Adrenal gland (tissue), 12 donors: Measurements from ENCODE around the gene POC5. TPM values are rescaled to one million over a fixed set of nuclear protein-coding genes. Genes with fewer than 3 reads are reported as not detected.
"Not testable (repeated sequence)": the region's sequence is repeated elsewhere in the genome, so short reads cannot be mapped to it uniquely, and the experiment has no call there.

ENCODE experiments used
- DNase-seq, 7 donors: peaks; one replicate each; pipeline ENCODE4 v3.0.0-alpha.2; 2019 to 2020
- H3K27ac ChIP-seq, 5 donors: fragments of 200-600 bp; sonication (generic) in 4 of 5; 1 replicate in 3 of 5; 2 replicates in 2 of 5; pipeline versions ENCODE4 v1.5.1 to v1.8.0; 2016 to 2020; ENCODE audit warnings: mild to moderate bottlenecking in 1 of 5
- H3K27me3 ChIP-seq: fragments of 200-600 bp; 2 replicates; pipeline ENCODE4 v1.8.0; 2021
- H3K36me3 ChIP-seq, 2 donors: fragments of 200-600 bp; replicated peaks in 1 of 2; 1 replicate in 1 of 2; 2 replicates in 1 of 2; pipeline versions ENCODE4 v1.5.1 to v1.8.0; 2018 to 2022
- H3K4me1 ChIP-seq, 2 donors: fragments of 200-600 bp; replicated peaks in 1 of 2; 1 replicate in 1 of 2; 2 replicates in 1 of 2; pipeline versions ENCODE4 v1.5.1 to v1.8.0; 2018 to 2021
- H3K4me3 ChIP-seq, 4 donors: fragments of 200-600 bp; sonication (generic) in 3 of 4; one replicate each; pipeline ENCODE4 v1.5.1; 2016 to 2018
- H3K9me3 ChIP-seq, 3 donors: fragments of 200-600 bp; sonication (generic) in 1 of 3; replicated peaks in 1 of 3; 1 replicate in 2 of 3; 2 replicates in 1 of 3; pipeline versions ENCODE4 v1.5.1 to v1.8.0; 2016 to 2021
- POLR2A ChIP-seq, 2 donors: fragments of 450-650 bp; IDR thresholded peaks; one replicate each; pipeline ENCODE4 v1.6.1; 2017; ENCODE audit warnings: antibody characterized with exemption in 2 of 2, mild to moderate bottlenecking in 2 of 2, moderate library complexity in 1 of 2
- WGBS, 4 donors: extraction: QIAGEN DNeasy Blood & Tissue Kit in 2 of 4; methylation state at CpG; one replicate each; pipeline versions ENCODE4 v1.1.5 to v1.1.7; 2013 to 2017; 5-methylcytosine and 5-hydroxymethylcytosine counted together
- intact Hi-C, 2 donors: fragments of 100-400 bp; cut with DNase I; formaldehyde crosslinking; loops; one replicate each; pipeline versions ENCODE4 v1.14.1 to v1.15.0; 2022 to 2023
- polyA plus RNA-seq, 3 donors: library from polyadenylated mRNA; stranded (reverse); fragments of 200-250 nt in 2 of 3; fragments of 350-450 nt in 1 of 3; fragmentation: Illumina TruSeq in 1 of 3; extraction: RNeasy Lipid Tissue Mini Kit (QIAGEN cat#74804) in 1 of 3; gene quantifications; one replicate each; pipeline ENCODE4 v1.2.3, GENCODE V29; 2013 to 2014
- total RNA-seq, 9 donors: library from RNA; depleted of rRNA in 4 of 9; stranded (reverse); fragments of >200 nt in 4 of 9; fragments of 120-200 nt in 1 of 9; fragmentation: NEBNext Ultra II Directional in 1 of 9; extraction: Animal tissue kit (Norgen Biotek cat#: 25700) in 1 of 9; gene quantifications; one replicate each; pipeline versions ENCODE4 v1.1.0 to v1.2.4, GENCODE V29; 2013 to 2023
- TF ChIP-seq, protein P1 (sequence below), 6 experiments: fragments of 450-650 bp in 4 of 6; fragments of 200-600 bp in 2 of 6; sonication (generic) in 1 of 6; IDR thresholded peaks; 1 replicate in 5 of 6; 2 replicates in 1 of 6; pipeline versions ENCODE4 v1.5.1 to v1.8.0; 2016 to 2021; ENCODE audit warnings: antibody characterized with exemption in 6 of 6, mild to moderate bottlenecking in 2 of 6, moderate library complexity in 1 of 6
- donor health status: healthy with polysubstance abuse.
- donor health status: Bipolar disorder and iron deficiency.
- donor health status: DM: yes; HTN: yes; CAD: no.
- donor health status: DM: no; HTN: no; CAD: no.
- donor health status: DM: no; HTN: no; CAD: no.
- donor health status: DM: yes; HTN: yes; CAD: no.

POC5 gene
- total and polyA plus RNA-seq, 12 donors = 6.5 to 22.3 (median 13.6) TPM

DNA sequence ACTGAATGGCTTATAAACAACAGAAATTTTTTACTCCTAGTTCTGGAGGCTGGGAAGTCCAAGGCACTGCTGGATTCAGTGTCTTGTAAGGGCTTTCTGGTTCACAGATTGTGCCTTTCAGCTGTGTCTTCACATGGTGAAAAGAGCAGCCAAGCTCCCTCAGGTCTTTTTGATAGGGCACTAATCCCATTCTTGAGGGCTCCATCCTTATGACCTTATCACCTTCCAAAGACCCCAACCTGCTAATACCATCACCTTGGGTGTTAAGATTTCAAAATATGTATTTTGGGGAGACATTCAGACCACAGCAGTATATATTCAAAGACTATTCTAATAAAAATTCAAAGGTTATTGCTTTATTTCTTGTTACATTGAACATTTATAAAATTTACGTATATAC, 16.5 kb upstream of the POC5 start:
- DNase-seq = no peak
- Histone ChIP-seq H3K27ac (no peak overlapping the region), H3K4me3 (no peak overlapping the region), H3K36me3 (no peaks in the 10 kb centered on the region), H3K27me3 (no peaks in the 10 kb centered on the region), H3K9me3 (no peaks in the 10 kb centered on the region), H3K4me1 (no peaks in the 10 kb centered on the region)
- 93 to 100% (median 99%) methylated on average over 1 of the region's 1 CpG for WGBS, 4 donors
- TF ChIP-seq POLR2A (IDR thresholded peaks at IDR 0.05) = no peak
- TF ChIP-seq, protein P1, sequence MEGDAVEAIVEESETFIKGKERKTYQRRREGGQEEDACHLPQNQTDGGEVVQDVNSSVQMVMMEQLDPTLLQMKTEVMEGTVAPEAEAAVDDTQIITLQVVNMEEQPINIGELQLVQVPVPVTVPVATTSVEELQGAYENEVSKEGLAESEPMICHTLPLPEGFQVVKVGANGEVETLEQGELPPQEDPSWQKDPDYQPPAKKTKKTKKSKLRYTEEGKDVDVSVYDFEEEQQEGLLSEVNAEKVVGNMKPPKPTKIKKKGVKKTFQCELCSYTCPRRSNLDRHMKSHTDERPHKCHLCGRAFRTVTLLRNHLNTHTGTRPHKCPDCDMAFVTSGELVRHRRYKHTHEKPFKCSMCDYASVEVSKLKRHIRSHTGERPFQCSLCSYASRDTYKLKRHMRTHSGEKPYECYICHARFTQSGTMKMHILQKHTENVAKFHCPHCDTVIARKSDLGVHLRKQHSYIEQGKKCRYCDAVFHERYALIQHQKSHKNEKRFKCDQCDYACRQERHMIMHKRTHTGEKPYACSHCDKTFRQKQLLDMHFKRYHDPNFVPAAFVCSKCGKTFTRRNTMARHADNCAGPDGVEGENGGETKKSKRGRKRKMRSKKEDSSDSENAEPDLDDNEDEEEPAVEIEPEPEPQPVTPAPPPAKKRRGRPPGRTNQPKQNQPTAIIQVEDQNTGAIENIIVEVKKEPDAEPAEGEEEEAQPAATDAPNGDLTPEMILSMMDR (IDR thresholded peaks at IDR 0.05) = no peak
- intact Hi-C loops = loop anchor here in 1 of 2 donors (10.0 kb wide), 1 partner anchor 451 kb away; no protein-coding TSS in a partner anchor

DNA sequence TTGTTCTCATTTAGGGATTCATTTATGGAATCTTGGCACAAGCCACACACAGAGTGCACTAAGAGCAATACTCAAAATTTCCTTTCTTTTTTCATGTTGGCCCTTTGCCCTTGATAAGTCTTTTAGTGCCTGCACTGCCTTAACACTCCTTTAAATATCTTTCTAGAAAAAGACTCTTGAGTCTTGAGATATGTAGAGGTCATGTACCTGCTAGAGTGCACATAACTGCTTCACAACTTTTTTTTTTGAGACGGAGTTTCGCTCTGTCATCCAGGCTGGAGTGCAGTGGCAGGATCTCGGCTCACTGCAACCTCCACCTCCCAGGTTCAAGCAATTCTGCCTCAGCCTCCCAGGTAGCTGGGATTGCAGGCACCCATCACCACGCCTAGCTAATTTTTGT, 14.3 kb upstream of the POC5 start:
- H3K4me1 ChIP-seq, H3K4me3 ChIP-seq, H3K27me3 ChIP-seq, H3K9me3 ChIP-seq, H3K36me3 ChIP-seq, H3K27ac ChIP-seq, DNase-seq: not testable (repeated sequence)
- 92 to 99% (median 98%) methylated on average over 4 of the region's 4 CpGs for WGBS, 4 donors
- intact Hi-C loops = loop anchor here in 1 of 2 donors (10.0 kb wide), 1 partner anchor 453 kb away; no protein-coding TSS in a partner anchor

DNA sequence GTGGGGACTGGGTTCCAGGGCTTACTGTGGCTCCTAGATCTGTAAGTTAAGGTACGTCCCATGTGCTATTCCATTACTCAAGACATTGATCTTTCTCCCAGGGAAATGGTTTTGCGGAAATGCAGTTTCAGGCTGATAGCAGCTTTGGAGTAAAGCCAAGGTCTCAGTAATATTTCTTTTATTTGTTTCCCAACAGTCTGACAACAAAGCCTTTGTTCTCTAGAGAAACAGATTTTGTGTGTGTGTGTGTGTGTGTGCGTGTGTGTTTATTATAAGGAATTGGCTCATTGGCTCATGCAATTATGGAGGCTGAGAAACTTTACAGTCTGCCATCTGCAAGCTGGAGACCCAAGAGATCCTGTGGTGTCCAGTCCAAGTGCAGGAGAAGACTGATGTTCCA, 12.1 kb upstream of the POC5 start:
- Histone ChIP-seq H3K27ac (peak overlapping the region in 1 of 5 donors; percentile 15), H3K27me3 (no peaks in the 10 kb centered on the region), H3K4me1 (no peaks in the 10 kb centered on the region), H3K9me3 (no peaks in the 10 kb centered on the region), H3K36me3 (no peaks in the 10 kb centered on the region), H3K4me3 (peak overlapping the region in 1 of 4 donors; percentile 12)
- TF ChIP-seq POLR2A (IDR thresholded peaks at IDR 0.05) = no peak
- TF ChIP-seq, protein P1 (IDR thresholded peaks at IDR 0.05) = no peak
- intact Hi-C loops = no loop called here
- WGBS, 4 donors = 32 to 46% (median 36%) methylated on average over 3 of the region's 3 CpGs
- DNase-seq = peak; percentile 15 to 69 (median 61)

GRCh38 chr5:75727931-75728330, 10.7 kb upstream of the POC5 start:
- Histone ChIP-seq H3K4me3 (no peak overlapping the region), H3K27ac (no peak overlapping the region), H3K27me3 (no peaks in the 10 kb centered on the region), H3K4me1 (no peaks in the 10 kb centered on the region), H3K9me3 (no peaks in the 10 kb centered on the region), H3K36me3 (no peaks in the 10 kb centered on the region)
- intact Hi-C loops = no loop called here
- no peak for DNase-seq
- 76 to 93% (median 81%) methylated on average over 2 of the region's 2 CpGs for WGBS, 4 donors
- no peak for TF ChIP-seq POLR2A (IDR thresholded peaks at IDR 0.05)
- TF ChIP-seq, protein P1 (IDR thresholded peaks at IDR 0.05) = no peak

DNA sequence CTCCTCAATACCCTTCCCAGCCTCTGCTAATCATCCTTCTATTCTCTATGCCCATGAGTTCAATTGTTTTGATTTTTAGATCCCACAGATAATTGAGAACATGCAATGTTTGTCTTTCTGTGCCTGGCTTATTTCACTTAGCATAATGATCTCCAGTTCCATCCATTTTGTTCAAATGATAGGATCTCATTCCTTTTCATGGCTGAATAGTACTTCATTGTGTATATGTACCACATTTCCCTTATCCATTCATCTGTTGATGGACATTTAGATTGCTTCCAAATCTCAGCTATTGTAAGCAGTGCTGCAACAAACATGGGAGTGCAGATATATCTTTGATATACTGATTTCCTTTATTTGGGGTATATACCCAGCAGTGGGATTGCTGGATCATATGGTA, 9.0 kb upstream of the POC5 start:
- H3K27ac ChIP-seq, H3K36me3 ChIP-seq, H3K4me1 ChIP-seq, H3K4me3 ChIP-seq, H3K27me3 ChIP-seq, H3K9me3 ChIP-seq, DNase-seq, intact Hi-C loops: not testable (repeated sequence)
